Naive thymus-derived CD8-positive, alpha-beta T cell (primary cell): ENCODE results near the gene NUDT8. TPM values are rescaled to one million over a fixed set of nuclear protein-coding genes. Genes with fewer than 3 reads are reported as not detected.
"Not testable (repeated sequence)": the region's sequence is repeated elsewhere in the genome, so short reads cannot be mapped to it uniquely, and the experiment has no call there.

Experiments
- ATAC-seq, 2 donors: fragments of 150-1000 bp; cut with Tn5 transposase in 1 of 2; sonication (Bioruptor Pico), chemical (Tn5 transposase) in 1 of 2; 1 replicate in 1 of 2; 2 replicates in 1 of 2; pipeline ENCODE4 v1.10.0; 2021; ENCODE audit warnings: mild to moderate bottlenecking in 2 of 2, moderate library complexity in 2 of 2
- POLR2A ChIA-PET: fragments of 350-600 bp; sonication (Branson Sonifier 250); formaldehyde crosslinking; loops from one replicate; lab custom pipeline; 2021; ENCODE audit warnings: antibody characterized with exemption; lab: Charles Lee
- DNase-seq, 10 donors: peaks; one replicate each; pipeline versions ENCODE4 v3.0.0 to v3.0.0-alpha.2; 2020 to 2022
- H3K27ac Mint-ChIP-seq, 10 donors: one replicate each; pipeline ENCODE4 v1.8.0; 2020 to 2022; ENCODE audit warnings: mild to moderate bottlenecking in 10 of 10, mixed read lengths in 10 of 10, moderate library complexity in 4 of 10, inconsistent platforms in 1 of 10
- H3K27me3 Mint-ChIP-seq, 5 donors: one replicate each; pipeline ENCODE4 v1.8.0; 2021 to 2022; ENCODE audit warnings: mixed read lengths in 5 of 5
- H3K36me3 Mint-ChIP-seq, 3 donors: one replicate each; pipeline ENCODE4 v1.8.0; 2020 to 2022; ENCODE audit warnings: mixed read lengths in 3 of 3, mild to moderate bottlenecking in 2 of 3, inconsistent platforms in 1 of 3
- H3K4me1 Mint-ChIP-seq, 4 donors: one replicate each; pipeline ENCODE4 v1.8.0; 2021 to 2022; ENCODE audit warnings: mixed read lengths in 4 of 4
- H3K4me3 Mint-ChIP-seq, 10 donors: one replicate each; pipeline ENCODE4 v1.8.0; 2020 to 2022; ENCODE audit warnings: mild to moderate bottlenecking in 10 of 10, mixed read lengths in 10 of 10, moderate library complexity in 6 of 10, inconsistent platforms in 1 of 10
- H3K9me3 Mint-ChIP-seq, 9 donors: one replicate each; pipeline ENCODE4 v1.8.0; 2020 to 2022; ENCODE audit warnings: mixed read lengths in 9 of 9, mild to moderate bottlenecking in 3 of 9, inconsistent platforms in 1 of 9, moderate library complexity in 1 of 9
- polyA plus RNA-seq, 3 donors: library from polyadenylated mRNA; unstranded; fragments of 300-500 nt; fragmentation: Illumina TruSeq; gene quantifications; one replicate each; pipeline ENCODE4 v1.2.3, GENCODE V29; 2021
- total RNA-seq, 8 experiments: library from RNA in 2 of 8; stranded (reverse) in 2 of 8; gene quantifications; one replicate each; pipeline ENCODE4 v1.2.3 and lab custom pipeline; 2021 to 2026

Gene NUDT8
- total and polyA plus RNA-seq, 5 experiments from 2014 or later: 2.0 to 3.2 (median 2.7) TPM

GRCh38 chr11:67609316-67609715 lies 20.4 kb downstream of the NUDT8 start:
- DNase-seq: no peak
- no peak for ATAC-seq
- H3K27ac Mint-ChIP-seq: peak overlapping the region in 2 of 10 donors; percentile 29 to 40
- POLR2A ChIA-PET: interaction anchor here (1.2 to 1.6 kb wide), 2 partner anchors 21 to 26 kb away, joined by 3 to 7 read pairs; partner anchors contain the start of genes GSTP1 and NUDT8
- no peaks in the 10 kb centered on the region for H3K9me3 Mint-ChIP-seq
- H3K27me3 Mint-ChIP-seq: peaks cover 0 to 5% (median 0%) of the 10 kb centered on the region in 5 donors
- H3K36me3 Mint-ChIP-seq: peaks cover 0 to 29% (median 10%) of the 10 kb centered on the region in 3 donors
- peak overlapping the region in 2 of 10 donors; percentile 15 to 24 for H3K4me3 Mint-ChIP-seq
- peaks cover 9 to 38% (median 30%) of the 10 kb centered on the region in 4 donors for H3K4me1 Mint-ChIP-seq

GRCh38 chr11:67608486-67608885 lies 21.3 kb downstream of the NUDT8 start:
- H3K4me3 Mint-ChIP-seq: peak overlapping the region; percentile 19 to 94 (median 86)
- DNase-seq (no peak), ATAC-seq (no peak)
- no peaks in the 10 kb centered on the region for H3K9me3 Mint-ChIP-seq
- peak overlapping the region in 5 of 10 donors; percentile 24 to 66 (median 60) for H3K27ac Mint-ChIP-seq
- POLR2A ChIA-PET: interaction anchor here (1.2 to 1.6 kb wide), 3 partner anchors 7 to 25 kb away, joined by 3 to 7 read pairs (median 3); partner anchors contain the start of genes GSTP1 and NUDT8
- H3K4me1 Mint-ChIP-seq: peaks cover 5 to 30% (median 23%) of the 10 kb centered on the region in 4 donors
- peaks cover 0 to 9% (median 0%) of the 10 kb centered on the region in 5 donors for H3K27me3 Mint-ChIP-seq
- H3K36me3 Mint-ChIP-seq: peaks cover 0 to 29% (median 10%) of the 10 kb centered on the region in 3 donors

- POLR2A ChIA-PET: interaction anchor here (1.3 kb wide), 1 partner anchor 8 kb away, joined by 3 read pairs; no protein-coding TSS in a partner anchor
- ATAC-seq (no peak), DNase-seq (no peak)
- Mint-ChIP-seq H3K27ac (peak overlapping the region; percentile 80 to 95 (median 91)), H3K9me3 (no peaks in the 10 kb centered on the region), H3K4me1 (peaks cover 4 to 26% (median 19%) of the 10 kb centered on the region in 4 donors), H3K4me3 (peak overlapping the region; percentile 79 to 96 (median 92)), H3K27me3 (peaks cover 0 to 16% (median 4%) of the 10 kb centered on the region in 5 donors), H3K36me3 (peaks cover 0 to 27% (median 10%) of the 10 kb centered on the region in 3 donors)
Observed at GRCh38 chr11:67607507-67607906, 22.2 kb downstream of the NUDT8 start.

- H3K36me3 Mint-ChIP-seq: peaks cover 0 to 22% (median 10%) of the 10 kb centered on the region in 3 donors
- peaks cover 2 to 19% (median 4%) of the 10 kb centered on the region in 5 donors for H3K27me3 Mint-ChIP-seq
- H3K4me3 Mint-ChIP-seq: peak within 1 kb of the TSS; percentile 79 to 96 (median 92)
- H3K27ac Mint-ChIP-seq: peak within 1 kb of the TSS; percentile 80 to 96 (median 92)
- H3K4me1 Mint-ChIP-seq: peaks cover 4 to 26% (median 19%) of the 10 kb centered on the region in 4 donors
- POLR2A ChIA-PET: no interaction called here
- DNase-seq (peak; percentile 89 to 97 (median 95)), ATAC-seq (peak; percentile 98 to 99)
- H3K9me3 Mint-ChIP-seq: no peaks in the 10 kb centered on the region
Observed at GRCh38 chr11:67606492-67607295, 23.0 kb downstream of the NUDT8 start, which contains the start of gene NDUFV1. Gene NDUFV1, plus strand, starts transcription at chr11:67606936. Its CDS starts 69 bp downstream, at chr11:67607005.

- Mint-ChIP-seq H3K36me3 (peaks cover 0 to 22% (median 10%) of the 10 kb centered on the region in 3 donors), H3K9me3 (no peaks in the 10 kb centered on the region), H3K4me1 (peaks cover 4 to 26% (median 19%) of the 10 kb centered on the region in 4 donors), H3K4me3 (peak overlapping the region; percentile 79 to 96 (median 92)), H3K27ac (peak overlapping the region in 9 of 10 donors; percentile 80 to 96 (median 92)), H3K27me3 (peaks cover 4 to 22% (median 5%) of the 10 kb centered on the region in 5 donors)
- DNase-seq (no peak), ATAC-seq (no peak)
- POLR2A ChIA-PET: no interaction called here
Observed at GRCh38 chr11:67606093-67606491, 23.6 kb downstream of the NUDT8 start.

GRCh38 chr11:67605231-67606011 lies 24.3 kb downstream of the NUDT8 start:
- Mint-ChIP-seq H3K27ac (peak overlapping the region in 9 of 10 donors; percentile 15 to 92 (median 86)), H3K4me3 (peak overlapping the region; percentile 41 to 81 (median 74)), H3K27me3 (peaks cover 4 to 29% (median 8%) of the 10 kb centered on the region in 5 donors), H3K4me1 (peaks cover 4 to 31% (median 20%) of the 10 kb centered on the region in 4 donors), H3K36me3 (peaks cover 0 to 19% (median 10%) of the 10 kb centered on the region in 3 donors), H3K9me3 (no peaks in the 10 kb centered on the region)
- DNase-seq: no peak
- POLR2A ChIA-PET: interaction anchor here (1.0 kb wide), 1 partner anchor 8 kb away, joined by 3 read pairs; no protein-coding TSS in a partner anchor
- no peak for ATAC-seq

GRCh38 chr11:67604815-67605214 lies 24.9 kb downstream of the NUDT8 start:
- Mint-ChIP-seq H3K36me3 (peaks cover 0 to 15% (median 7%) of the 10 kb centered on the region in 3 donors), H3K27ac (peak overlapping the region in 1 of 10 donors; percentile 54), H3K4me3 (peak overlapping the region in 7 of 10 donors; percentile 11 to 62 (median 48)), H3K27me3 (peaks cover 4 to 35% (median 8%) of the 10 kb centered on the region in 5 donors), H3K9me3 (no peaks in the 10 kb centered on the region), H3K4me1 (peaks cover 4 to 37% (median 20%) of the 10 kb centered on the region in 4 donors)
- POLR2A ChIA-PET: interaction anchor here (1.0 kb wide), 1 partner anchor 9 kb away, joined by 3 read pairs; no protein-coding TSS in a partner anchor
- DNase-seq (no peak), ATAC-seq (no peak)

GRCh38 chr11:67604119-67604518 lies 25.6 kb downstream of the NUDT8 start:
- Mint-ChIP-seq H3K4me3 (peak overlapping the region in 4 of 10 donors; percentile 3 to 53 (median 34)), H3K27me3 (peaks cover 4 to 42% (median 8%) of the 10 kb centered on the region in 5 donors), H3K4me1 (peaks cover 3 to 37% (median 20%) of the 10 kb centered on the region in 4 donors), H3K27ac (peak overlapping the region in 2 of 10 donors; percentile 37 to 89)
- H3K36me3 Mint-ChIP-seq, H3K9me3 Mint-ChIP-seq, DNase-seq, POLR2A ChIA-PET, ATAC-seq: not testable (repeated sequence)

- peaks cover 4 to 42% (median 9%) of the 10 kb centered on the region in 5 donors for H3K27me3 Mint-ChIP-seq
- H3K9me3 Mint-ChIP-seq: peaks cover 0 to 4% (median 0%) of the 10 kb centered on the region in 9 donors
- DNase-seq: no peak
- H3K4me1 Mint-ChIP-seq: peaks cover 2 to 18% (median 5%) of the 10 kb centered on the region in 4 donors
- POLR2A ChIA-PET: no interaction called here
- H3K27ac Mint-ChIP-seq: no peak overlapping the region
- ATAC-seq: no peak
- no peak overlapping the region for H3K4me3 Mint-ChIP-seq
- H3K36me3 Mint-ChIP-seq: no peaks in the 10 kb centered on the region
Observed at GRCh38 chr11:67601098-67601497, 28.6 kb downstream of the NUDT8 start.

GRCh38 chr11:67600324-67601029 lies 29.3 kb downstream of the NUDT8 start:
- H3K4me3 Mint-ChIP-seq: peak overlapping the region in 1 of 10 donors; percentile 4
- ATAC-seq (no peak), DNase-seq (no peak)
- POLR2A ChIA-PET: no interaction called here
- peaks cover 4 to 42% (median 9%) of the 10 kb centered on the region in 5 donors for H3K27me3 Mint-ChIP-seq
- H3K36me3 Mint-ChIP-seq: no peaks in the 10 kb centered on the region
- peaks cover 0 to 4% (median 0%) of the 10 kb centered on the region in 9 donors for H3K9me3 Mint-ChIP-seq
- peaks cover 0 to 15% (median under 1%) of the 10 kb centered on the region in 4 donors for H3K4me1 Mint-ChIP-seq
- H3K27ac Mint-ChIP-seq: peak overlapping the region in 3 of 10 donors; percentile 6 to 58 (median 14)

GRCh38 chr11:67599149-67599548 lies 30.6 kb downstream of the NUDT8 start:
- peaks cover 4 to 35% (median 9%) of the 10 kb centered on the region in 5 donors for H3K27me3 Mint-ChIP-seq
- H3K4me3 Mint-ChIP-seq: no peak overlapping the region
- POLR2A ChIA-PET: interaction anchor here (0.7 kb wide), 1 partner anchor 448 kb away, joined by 3 read pairs; no protein-coding TSS in a partner anchor
- H3K4me1 Mint-ChIP-seq: peaks cover 0 to 11% (median 0%) of the 10 kb centered on the region in 4 donors
- no peaks in the 10 kb centered on the region for H3K36me3 Mint-ChIP-seq
- DNase-seq (no peak), ATAC-seq (no peak)
- no peak overlapping the region for H3K27ac Mint-ChIP-seq
- peaks cover 0 to 4% (median 0%) of the 10 kb centered on the region in 9 donors for H3K9me3 Mint-ChIP-seq
